WERI-Rb-1 (cell line): ENCODE results near the gene FAM124A.

Experiments
- DNase-seq: peaks from one replicate; pipeline ENCODE4 v3.0.0-alpha.2; 2020
- H3K27ac ChIP-seq: fragments of 250-450 bp; sonication (Bioruptor Pico); 2 replicates; pipeline ENCODE4 v1.5.1; 2020; ENCODE audit warnings: mild to moderate bottlenecking, moderate library complexity
- H3K27me3 ChIP-seq: fragments of 250-450 bp; sonication (Bioruptor Pico); 2 replicates; pipeline ENCODE4 v1.5.1; 2021; ENCODE audit warnings: mild to moderate bottlenecking, low read depth, moderate library complexity; ENCODE audit not compliant: insufficient read depth, severe bottlenecking
- H3K36me3 ChIP-seq: fragments of 250-450 bp; sonication (Bioruptor Pico); 2 replicates; pipeline ENCODE4 v1.5.1; 2020; ENCODE audit warnings: mild to moderate bottlenecking, moderate library complexity
- H3K4me3 ChIP-seq: 2 replicates; pipeline ENCODE4 v1.5.1; 2011; ENCODE audit warnings: low read depth, mild to moderate bottlenecking, control low read depth, low read length
- H3K9me3 ChIP-seq: fragments of 250-450 bp; sonication (Bioruptor Pico); 2 replicates; pipeline ENCODE4 v1.5.1; 2021; ENCODE audit warnings: mild to moderate bottlenecking, moderate library complexity; ENCODE audit not compliant: severe bottlenecking
- TF ChIP-seq, protein P1 (sequence below): IDR thresholded peaks from 2 replicates; pipeline ENCODE4 v1.5.1; 2011; ENCODE audit warnings: low read depth, mild to moderate bottlenecking, control low read depth, inconsistent platforms, low read length

The FAM124A gene

DNA sequence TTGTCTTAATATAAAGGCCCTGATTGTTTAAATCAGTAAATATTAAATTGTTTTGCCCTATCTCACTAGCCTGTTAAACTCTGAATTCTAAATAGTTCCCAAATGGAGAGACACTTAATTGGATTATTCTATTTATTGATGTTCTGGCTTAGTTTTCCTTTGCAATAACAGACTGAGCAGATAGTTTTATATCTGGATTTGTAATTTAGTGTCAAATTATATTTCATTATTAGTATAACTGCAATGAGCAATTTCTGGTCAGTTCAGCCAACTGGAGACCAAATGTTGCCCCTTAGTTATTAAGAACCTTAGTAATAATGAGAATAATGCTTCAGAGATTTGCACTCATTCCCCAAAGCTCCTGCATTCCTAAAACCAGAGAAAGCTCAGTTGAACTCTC, 10.1 kb downstream of the FAM124A start:
- peaks cover 18% of the 10 kb centered on the region for H3K36me3 ChIP-seq
- DNase-seq, result no peak
- TF ChIP-seq, protein P1, sequence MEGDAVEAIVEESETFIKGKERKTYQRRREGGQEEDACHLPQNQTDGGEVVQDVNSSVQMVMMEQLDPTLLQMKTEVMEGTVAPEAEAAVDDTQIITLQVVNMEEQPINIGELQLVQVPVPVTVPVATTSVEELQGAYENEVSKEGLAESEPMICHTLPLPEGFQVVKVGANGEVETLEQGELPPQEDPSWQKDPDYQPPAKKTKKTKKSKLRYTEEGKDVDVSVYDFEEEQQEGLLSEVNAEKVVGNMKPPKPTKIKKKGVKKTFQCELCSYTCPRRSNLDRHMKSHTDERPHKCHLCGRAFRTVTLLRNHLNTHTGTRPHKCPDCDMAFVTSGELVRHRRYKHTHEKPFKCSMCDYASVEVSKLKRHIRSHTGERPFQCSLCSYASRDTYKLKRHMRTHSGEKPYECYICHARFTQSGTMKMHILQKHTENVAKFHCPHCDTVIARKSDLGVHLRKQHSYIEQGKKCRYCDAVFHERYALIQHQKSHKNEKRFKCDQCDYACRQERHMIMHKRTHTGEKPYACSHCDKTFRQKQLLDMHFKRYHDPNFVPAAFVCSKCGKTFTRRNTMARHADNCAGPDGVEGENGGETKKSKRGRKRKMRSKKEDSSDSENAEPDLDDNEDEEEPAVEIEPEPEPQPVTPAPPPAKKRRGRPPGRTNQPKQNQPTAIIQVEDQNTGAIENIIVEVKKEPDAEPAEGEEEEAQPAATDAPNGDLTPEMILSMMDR, result no peak
- H3K4me3 ChIP-seq, result no peak overlapping the region
- no peaks in the 10 kb centered on the region for H3K27me3 ChIP-seq
- H3K27ac ChIP-seq, result no peak overlapping the region
- no peaks in the 10 kb centered on the region for H3K9me3 ChIP-seq

DNA sequence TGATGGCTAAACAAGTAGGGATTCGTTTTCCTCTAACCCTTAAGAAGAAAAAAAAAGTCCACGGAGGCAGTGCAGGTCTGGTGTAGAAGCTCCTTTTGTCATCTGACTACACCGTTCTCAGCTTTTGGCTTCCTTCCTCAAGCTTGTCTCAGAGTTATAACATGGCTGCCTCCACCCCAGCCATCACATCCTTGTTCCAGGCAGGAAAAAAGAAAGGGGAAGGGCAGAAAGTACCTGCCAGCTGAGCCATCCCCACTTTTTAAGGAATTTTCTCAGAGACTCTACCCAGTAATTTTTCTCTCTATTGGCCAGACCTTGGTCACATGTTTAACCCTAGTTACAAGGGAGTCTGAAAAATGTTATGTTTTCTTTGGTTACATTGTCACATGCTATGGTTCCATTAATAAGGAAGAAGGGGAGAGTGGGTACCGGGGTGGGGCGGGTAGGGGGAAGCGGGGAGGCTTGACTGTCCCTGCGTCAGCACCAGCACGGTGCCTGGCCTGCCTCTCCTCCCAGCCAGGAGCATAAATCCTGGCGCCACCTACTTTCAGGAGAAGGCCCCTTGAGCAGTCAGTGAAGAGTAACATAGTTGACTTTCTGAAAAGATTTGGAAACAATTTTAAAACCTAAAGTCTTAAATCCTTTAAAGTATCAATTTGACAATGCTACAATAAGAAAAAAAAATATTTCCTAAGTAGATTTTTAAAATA, 11.1 kb downstream of the FAM124A start:
- no peak for DNase-seq
- Histone ChIP-seq H3K27ac (no peak overlapping the region), H3K9me3 (no peaks in the 10 kb centered on the region), H3K27me3 (no peaks in the 10 kb centered on the region), H3K36me3 (peaks cover 18% of the 10 kb centered on the region), H3K4me3 (no peak overlapping the region)
- TF ChIP-seq, protein P1, result no peak

DNA sequence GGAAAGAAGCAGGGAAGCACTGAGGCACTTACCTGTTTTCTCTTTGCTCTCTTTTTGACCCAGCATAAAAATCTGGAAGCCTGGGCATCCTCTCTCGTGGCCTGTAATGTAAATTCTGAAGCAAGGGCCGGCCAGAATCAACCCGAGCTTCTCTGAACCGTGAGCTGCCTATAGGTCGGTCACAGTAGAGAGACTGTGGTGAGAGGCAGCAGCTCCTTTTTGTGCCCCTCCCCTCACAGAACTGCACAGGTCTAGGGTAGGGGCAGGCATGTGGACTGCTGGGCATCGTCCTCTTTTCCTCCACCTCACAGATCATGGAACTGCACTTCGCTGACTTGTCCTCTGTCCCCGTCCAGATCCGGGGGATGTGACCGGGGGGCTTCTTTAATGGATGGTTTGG, 12.5 kb downstream of the FAM124A start:
- H3K27me3 ChIP-seq, result no peaks in the 10 kb centered on the region
- H3K4me3 ChIP-seq, result no peak overlapping the region
- TF ChIP-seq, protein P1, result no peak
- no peak overlapping the region for H3K27ac ChIP-seq
- H3K36me3 ChIP-seq, result peaks cover 18% of the 10 kb centered on the region
- H3K9me3 ChIP-seq, result no peaks in the 10 kb centered on the region
- DNase-seq, result no peak

DNA sequence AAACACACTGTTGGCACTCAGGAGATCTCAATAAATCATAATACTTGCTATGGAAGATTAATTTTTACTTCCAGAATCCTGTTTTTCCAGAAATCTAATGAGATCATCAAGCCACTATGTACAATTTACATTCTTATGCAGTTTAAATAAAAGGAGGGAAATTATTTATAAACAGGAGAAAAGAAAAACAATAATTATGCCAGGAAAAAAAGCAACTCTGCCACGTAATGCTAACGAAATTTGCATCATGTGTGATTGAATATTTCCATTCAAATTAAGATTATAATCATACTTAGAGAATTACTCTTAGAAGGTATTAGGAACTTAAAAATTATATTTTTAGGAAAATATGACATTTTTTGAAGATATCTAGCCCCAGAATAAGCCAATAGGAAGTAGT, 13.0 kb downstream of the FAM124A start:
- TF ChIP-seq, protein P1, result no peak
- H3K36me3 ChIP-seq, result peaks cover 18% of the 10 kb centered on the region
- H3K9me3 ChIP-seq, result no peaks in the 10 kb centered on the region
- no peak for DNase-seq
- H3K27ac ChIP-seq, result no peak overlapping the region
- no peak overlapping the region for H3K4me3 ChIP-seq
- H3K27me3 ChIP-seq, result no peaks in the 10 kb centered on the region

DNA sequence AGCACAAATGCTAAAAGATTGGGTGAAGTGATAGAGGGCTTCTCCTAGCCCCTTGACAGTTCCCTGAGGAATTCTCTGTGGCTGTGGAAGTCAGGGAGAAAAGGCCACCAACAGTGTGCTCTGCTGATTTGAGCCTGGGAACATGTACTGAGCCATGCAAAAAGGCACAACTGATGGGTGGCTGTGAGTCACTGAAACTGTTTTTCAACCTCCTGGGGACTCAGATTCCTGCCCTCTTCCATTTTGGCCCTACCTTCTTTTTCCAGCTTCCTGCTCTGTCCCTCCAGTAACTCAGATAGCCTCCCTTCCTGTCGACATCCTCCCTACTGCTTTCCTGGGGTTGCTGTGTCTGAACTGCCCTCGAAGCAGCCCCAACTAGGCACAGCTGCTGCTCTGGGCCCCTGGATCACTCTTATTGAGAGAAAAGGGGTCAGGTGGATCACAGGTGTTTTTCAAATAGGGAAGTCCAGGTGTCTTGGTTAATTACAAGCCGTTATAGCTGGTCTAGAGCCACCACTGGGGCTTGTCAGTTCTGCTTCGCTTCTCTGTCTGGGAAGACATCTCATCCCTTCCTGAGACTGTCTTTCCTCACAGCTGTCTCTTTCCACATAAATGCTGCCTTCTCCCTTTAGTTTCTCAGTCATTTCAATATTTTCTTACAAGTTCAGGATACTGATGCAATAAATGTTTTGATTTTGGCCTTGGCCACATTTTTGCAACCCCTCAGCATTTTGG, 13.7 kb downstream of the FAM124A start:
- H3K4me3 ChIP-seq, result no peak overlapping the region
- peaks cover 18% of the 10 kb centered on the region for H3K36me3 ChIP-seq
- H3K9me3 ChIP-seq, result no peaks in the 10 kb centered on the region
- TF ChIP-seq, protein P1, result no peak
- no peak overlapping the region for H3K27ac ChIP-seq
- H3K27me3 ChIP-seq, result no peaks in the 10 kb centered on the region
- no peak for DNase-seq
